Naive thymus-derived CD8-positive, alpha-beta T cell (primary cell): ENCODE data around the gene IYD. TPM values are rescaled to one million over a fixed set of nuclear protein-coding genes. Genes with fewer than 3 reads are reported as not detected.
"Not testable (repeated sequence)": the region's sequence is repeated elsewhere in the genome, so short reads cannot be mapped to it uniquely, and the experiment has no call there.

Source experiments
- ATAC-seq, 2 donors: fragments of 150-1000 bp; cut with Tn5 transposase in 1 of 2; sonication (Bioruptor Pico), chemical (Tn5 transposase) in 1 of 2; 1 replicate in 1 of 2; 2 replicates in 1 of 2; pipeline ENCODE4 v1.10.0; 2021; ENCODE audit warnings: mild to moderate bottlenecking in 2 of 2, moderate library complexity in 2 of 2
- POLR2A ChIA-PET: fragments of 350-600 bp; sonication (Branson Sonifier 250); formaldehyde crosslinking; loops from one replicate; lab custom pipeline; 2021; ENCODE audit warnings: antibody characterized with exemption; lab: Charles Lee
- DNase-seq, 10 donors: peaks; one replicate each; pipeline versions ENCODE4 v3.0.0 to v3.0.0-alpha.2; 2020 to 2022
- H3K27ac Mint-ChIP-seq, 10 donors: one replicate each; pipeline ENCODE4 v1.8.0; 2020 to 2022; ENCODE audit warnings: mild to moderate bottlenecking in 10 of 10, mixed read lengths in 10 of 10, moderate library complexity in 4 of 10, inconsistent platforms in 1 of 10
- H3K27me3 Mint-ChIP-seq, 5 donors: one replicate each; pipeline ENCODE4 v1.8.0; 2021 to 2022; ENCODE audit warnings: mixed read lengths in 5 of 5
- H3K36me3 Mint-ChIP-seq, 3 donors: one replicate each; pipeline ENCODE4 v1.8.0; 2020 to 2022; ENCODE audit warnings: mixed read lengths in 3 of 3, mild to moderate bottlenecking in 2 of 3, inconsistent platforms in 1 of 3
- H3K4me1 Mint-ChIP-seq, 4 donors: one replicate each; pipeline ENCODE4 v1.8.0; 2021 to 2022; ENCODE audit warnings: mixed read lengths in 4 of 4
- H3K4me3 Mint-ChIP-seq, 10 donors: one replicate each; pipeline ENCODE4 v1.8.0; 2020 to 2022; ENCODE audit warnings: mild to moderate bottlenecking in 10 of 10, mixed read lengths in 10 of 10, moderate library complexity in 6 of 10, inconsistent platforms in 1 of 10
- H3K9me3 Mint-ChIP-seq, 9 donors: one replicate each; pipeline ENCODE4 v1.8.0; 2020 to 2022; ENCODE audit warnings: mixed read lengths in 9 of 9, mild to moderate bottlenecking in 3 of 9, inconsistent platforms in 1 of 9, moderate library complexity in 1 of 9
- polyA plus RNA-seq, 3 donors: library from polyadenylated mRNA; unstranded; fragments of 300-500 nt; fragmentation: Illumina TruSeq; gene quantifications; one replicate each; pipeline ENCODE4 v1.2.3, GENCODE V29; 2021
- total RNA-seq, 8 experiments: library from RNA in 2 of 8; stranded (reverse) in 2 of 8; gene quantifications; one replicate each; pipeline ENCODE4 v1.2.3 and lab custom pipeline; 2021 to 2026

IYD gene
- total and polyA plus RNA-seq, 5 experiments from 2014 or later, result not detected

DNA sequence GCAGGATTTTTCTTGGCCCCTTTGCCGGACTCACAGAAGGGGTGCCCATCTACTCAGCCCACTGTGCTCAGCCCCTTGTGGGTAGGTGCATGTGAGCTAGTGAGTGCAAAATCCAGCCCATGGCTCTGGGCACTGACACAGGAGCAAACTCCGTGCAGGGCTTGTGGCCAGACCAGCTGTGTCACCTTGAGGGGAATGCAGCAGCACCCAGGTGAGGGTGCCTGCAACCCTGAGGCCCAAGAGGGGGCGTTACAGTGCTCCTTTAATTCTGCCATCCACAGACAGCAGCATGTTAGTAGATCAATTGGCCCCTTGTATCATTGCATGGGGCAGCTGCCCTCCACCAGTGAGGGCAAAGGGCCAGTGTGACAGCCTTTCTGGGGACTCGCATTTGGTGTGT is 12.9 kb upstream of the IYD start:
- DNase-seq (no peak), ATAC-seq (no peak)
- POLR2A ChIA-PET, result no interaction called here
- Mint-ChIP-seq H3K4me3 (no peak overlapping the region), H3K27me3 (peaks cover 2 to 24% (median 6%) of the 10 kb centered on the region in 5 donors), H3K4me1 (no peaks in the 10 kb centered on the region), H3K27ac (no peak overlapping the region), H3K9me3 (no peaks in the 10 kb centered on the region), H3K36me3 (no peaks in the 10 kb centered on the region)

DNA sequence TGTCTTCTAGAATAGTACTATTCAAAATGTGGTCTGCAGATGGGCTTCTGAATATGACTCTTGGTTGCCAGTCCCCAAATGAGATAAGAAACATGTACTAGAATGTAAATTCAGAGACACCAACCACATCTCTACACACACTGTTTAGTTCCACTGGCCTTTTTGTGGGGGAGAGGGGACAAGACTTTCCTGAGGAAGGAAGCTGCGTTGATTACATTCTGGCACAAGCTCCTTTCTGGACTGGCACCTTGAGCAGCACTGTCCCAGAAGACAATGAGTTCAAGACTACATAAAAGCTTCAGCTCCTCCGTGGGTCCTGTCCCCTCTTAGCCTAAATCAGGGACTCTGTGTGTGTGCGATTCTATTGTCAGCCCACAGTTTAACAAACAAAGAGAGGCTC is 6.9 kb upstream of the IYD start:
- Mint-ChIP-seq H3K4me3 (no peak overlapping the region), H3K4me1 (no peaks in the 10 kb centered on the region), H3K27ac (no peak overlapping the region), H3K9me3 (no peaks in the 10 kb centered on the region), H3K36me3 (no peaks in the 10 kb centered on the region), H3K27me3 (peaks cover 0 to 15% (median 10%) of the 10 kb centered on the region in 5 donors)
- no peak for DNase-seq
- ATAC-seq, result no peak
- POLR2A ChIA-PET, result no interaction called here

GRCh38 chr6:150363733-150364132 is 5.1 kb upstream of the IYD start:
- no peak for DNase-seq
- peaks cover 0 to 13% (median 10%) of the 10 kb centered on the region in 5 donors for H3K27me3 Mint-ChIP-seq
- ATAC-seq, result no peak
- H3K4me3 Mint-ChIP-seq, result no peak overlapping the region
- H3K4me1 Mint-ChIP-seq, result no peaks in the 10 kb centered on the region
- POLR2A ChIA-PET, result no interaction called here
- H3K9me3 Mint-ChIP-seq, result no peaks in the 10 kb centered on the region
- H3K27ac Mint-ChIP-seq, result no peak overlapping the region
- no peaks in the 10 kb centered on the region for H3K36me3 Mint-ChIP-seq

GRCh38 chr6:150366118-150366778 is 2.6 kb upstream of the IYD start:
- POLR2A ChIA-PET, result no interaction called here
- ATAC-seq, result no peak
- DNase-seq, result no peak
- H3K4me1 Mint-ChIP-seq, result no peaks in the 10 kb centered on the region
- H3K27ac Mint-ChIP-seq, result peak overlapping the region in 2 of 10 donors; percentile 30 to 33
- H3K9me3 Mint-ChIP-seq, result no peaks in the 10 kb centered on the region
- H3K36me3 Mint-ChIP-seq, result no peaks in the 10 kb centered on the region
- peaks cover 0 to 7% (median 0%) of the 10 kb centered on the region in 5 donors for H3K27me3 Mint-ChIP-seq
- H3K4me3 Mint-ChIP-seq, result no peak overlapping the region

GRCh38 chr6:150369408-150369807 is 596 bp downstream of the IYD start:
- ATAC-seq (no peak), DNase-seq (no peak)
- H3K9me3 Mint-ChIP-seq, result no peaks in the 10 kb centered on the region
- no peak overlapping the region for H3K4me3 Mint-ChIP-seq
- peaks cover 0 to 7% (median 4%) of the 10 kb centered on the region in 5 donors for H3K27me3 Mint-ChIP-seq
- H3K27ac Mint-ChIP-seq, result no peak overlapping the region
- H3K36me3 Mint-ChIP-seq, result no peaks in the 10 kb centered on the region
- POLR2A ChIA-PET, result no interaction called here
- no peaks in the 10 kb centered on the region for H3K4me1 Mint-ChIP-seq

DNA sequence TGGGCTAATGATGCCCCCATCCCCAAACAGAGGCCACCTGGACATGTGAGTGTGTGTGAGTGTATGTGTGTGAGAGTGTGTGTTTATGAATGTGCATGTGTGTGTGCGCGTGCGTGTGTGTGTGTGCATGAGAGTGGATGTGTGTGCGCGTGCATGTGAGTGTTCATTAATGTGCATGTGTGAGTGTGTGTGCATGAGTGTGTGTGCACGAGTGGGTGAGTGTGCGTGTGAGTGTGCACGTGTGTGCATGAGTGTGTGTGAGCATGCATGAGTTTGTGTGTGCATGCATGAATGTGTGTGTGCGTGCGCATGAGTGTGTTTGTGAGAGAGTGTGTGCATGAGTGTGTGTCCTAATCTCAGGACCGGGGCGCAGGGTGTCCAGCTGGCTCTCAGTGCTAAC is 1.3 kb downstream of the IYD start:
- Mint-ChIP-seq H3K4me1 (no peaks in the 10 kb centered on the region), H3K9me3 (no peaks in the 10 kb centered on the region), H3K4me3 (no peak overlapping the region), H3K36me3 (no peaks in the 10 kb centered on the region), H3K27ac (no peak overlapping the region), H3K27me3 (peaks cover 2 to 10% (median 6%) of the 10 kb centered on the region in 5 donors)
- no peak for DNase-seq
- POLR2A ChIA-PET, result no interaction called here
- ATAC-seq, result no peak

DNA sequence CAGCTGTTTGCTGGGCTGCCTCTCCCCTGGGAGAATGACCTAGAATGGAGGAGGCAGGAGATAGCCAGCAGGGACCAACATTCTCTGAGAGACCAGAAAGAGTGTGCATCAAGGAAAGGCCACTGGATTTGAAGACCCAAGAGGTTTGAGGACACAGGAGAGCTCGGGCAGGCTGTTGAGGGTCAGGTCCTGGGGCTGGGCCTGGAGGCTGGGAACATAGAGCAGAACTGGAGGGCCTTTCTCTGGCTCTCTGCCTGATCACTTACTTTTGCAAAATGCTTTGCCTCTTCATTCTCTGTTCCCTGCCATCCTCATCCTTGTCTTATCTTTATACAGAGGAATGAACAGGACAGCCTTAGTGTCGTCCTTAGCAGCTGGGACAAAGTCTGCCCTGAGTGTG is 2.5 kb downstream of the IYD start:
- H3K27ac Mint-ChIP-seq, result no peak overlapping the region
- no peaks in the 10 kb centered on the region for H3K9me3 Mint-ChIP-seq
- H3K27me3 Mint-ChIP-seq, result peaks cover 2 to 8% (median 3%) of the 10 kb centered on the region in 5 donors
- no peak overlapping the region for H3K4me3 Mint-ChIP-seq
- DNase-seq (no peak), ATAC-seq (no peak)
- POLR2A ChIA-PET, result no interaction called here
- no peaks in the 10 kb centered on the region for H3K36me3 Mint-ChIP-seq
- H3K4me1 Mint-ChIP-seq, result no peaks in the 10 kb centered on the region

DNA sequence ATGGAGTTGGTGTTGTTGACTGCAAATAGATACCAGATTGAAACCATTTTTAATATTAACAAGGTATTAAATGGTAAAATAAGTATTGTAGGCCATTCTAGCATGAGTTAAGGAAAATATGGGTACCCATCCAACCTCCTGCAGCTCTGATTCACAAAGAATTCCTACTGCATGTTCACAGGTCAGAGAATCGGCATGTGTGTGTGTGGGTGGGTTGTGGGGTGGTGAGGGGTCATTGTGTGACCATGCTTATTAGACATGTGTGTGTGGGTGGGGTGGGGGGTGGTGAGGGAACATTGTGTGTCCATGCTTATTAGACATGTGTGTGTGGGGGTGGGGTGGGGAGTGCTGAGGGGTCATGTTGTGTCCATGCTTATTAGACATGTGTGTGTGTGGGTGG is 3.2 kb downstream of the IYD start:
- Mint-ChIP-seq H3K27me3 (peaks cover 2 to 8% (median 3%) of the 10 kb centered on the region in 5 donors), H3K27ac (no peak overlapping the region)
- no peak for DNase-seq

DNA sequence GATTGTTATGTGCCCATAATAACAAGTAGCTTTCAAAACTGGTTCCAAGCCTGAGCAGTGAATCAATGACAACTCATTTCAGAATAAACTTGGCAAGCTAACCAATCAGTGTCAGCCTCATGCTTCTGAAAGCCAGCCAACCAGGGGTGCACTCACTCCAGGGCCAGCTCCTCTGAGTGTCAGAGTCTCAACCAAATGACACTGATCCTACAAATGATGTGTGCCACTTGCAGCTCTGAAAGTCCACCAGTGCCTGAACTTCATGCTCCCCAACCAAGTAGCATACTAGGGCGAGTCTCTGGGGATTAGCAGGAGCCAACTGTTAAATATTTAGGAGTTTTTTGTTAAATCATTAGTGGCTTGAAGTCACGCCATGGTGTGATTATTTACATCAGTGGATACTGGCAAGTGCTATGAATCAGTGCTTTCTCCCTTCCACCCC is 4.5 kb downstream of the IYD start:
- ATAC-seq, result no peak
- no peak overlapping the region for H3K4me3 Mint-ChIP-seq
- no peaks in the 10 kb centered on the region for H3K36me3 Mint-ChIP-seq
- peaks cover 2 to 8% (median 3%) of the 10 kb centered on the region in 5 donors for H3K27me3 Mint-ChIP-seq
- no peaks in the 10 kb centered on the region for H3K4me1 Mint-ChIP-seq
- no peak for DNase-seq
- no peak overlapping the region for H3K27ac Mint-ChIP-seq
- POLR2A ChIA-PET, result no interaction called here
- H3K9me3 Mint-ChIP-seq, result no peaks in the 10 kb centered on the region

More for the DNA sequence above, 3.2 kb downstream of the IYD start:
- no peak for ATAC-seq
- no peak overlapping the region for H3K4me3 Mint-ChIP-seq
- no peaks in the 10 kb centered on the region for H3K36me3 Mint-ChIP-seq
- POLR2A ChIA-PET, result no interaction called here
- H3K9me3 Mint-ChIP-seq, result no peaks in the 10 kb centered on the region
- H3K4me1 Mint-ChIP-seq, result no peaks in the 10 kb centered on the region

GRCh38 chr6:150374346-150374745 is 5.5 kb downstream of the IYD start:
- H3K4me1 Mint-ChIP-seq, POLR2A ChIA-PET, H3K4me3 Mint-ChIP-seq, H3K9me3 Mint-ChIP-seq, ATAC-seq, H3K36me3 Mint-ChIP-seq, H3K27ac Mint-ChIP-seq, DNase-seq: not testable (repeated sequence)
- peaks cover 3 to 13% (median 8%) of the 10 kb centered on the region in 5 donors for H3K27me3 Mint-ChIP-seq

GRCh38 chr6:150377211-150377781 is 8.5 kb downstream of the IYD start:
- no peak overlapping the region for H3K27ac Mint-ChIP-seq
- ATAC-seq, result no peak
- H3K4me3 Mint-ChIP-seq, result no peak overlapping the region
- H3K27me3 Mint-ChIP-seq, result peaks cover 5 to 24% (median 18%) of the 10 kb centered on the region in 5 donors
- H3K9me3 Mint-ChIP-seq, result no peaks in the 10 kb centered on the region
- peaks cover 0 to 2% (median 0%) of the 10 kb centered on the region in 4 donors for H3K4me1 Mint-ChIP-seq
- no peaks in the 10 kb centered on the region for H3K36me3 Mint-ChIP-seq
- POLR2A ChIA-PET, result no interaction called here
- DNase-seq, result no peak

DNA sequence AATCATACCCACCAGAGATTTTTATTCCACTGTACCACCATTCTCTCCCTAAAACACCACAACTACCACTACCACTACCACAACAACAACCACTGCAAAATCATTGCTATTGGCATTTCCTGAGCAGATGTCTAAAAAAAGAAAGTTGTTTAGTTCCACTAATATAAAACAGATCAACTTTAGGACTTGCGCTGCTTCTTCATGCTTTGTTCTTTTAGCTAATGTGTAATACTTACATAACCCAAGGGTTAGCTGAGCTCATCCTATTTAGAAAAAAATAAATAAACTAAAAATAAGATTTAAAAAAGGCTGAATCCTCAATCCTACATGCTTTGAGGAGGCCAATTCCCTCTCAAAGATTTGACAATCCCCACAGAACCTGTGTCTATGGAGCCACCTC is 11.4 kb downstream of the IYD start:
- POLR2A ChIA-PET, result no interaction called here
- Mint-ChIP-seq H3K4me3 (no peak overlapping the region), H3K27ac (no peak overlapping the region), H3K9me3 (no peaks in the 10 kb centered on the region), H3K4me1 (peaks cover 0 to 2% (median 0%) of the 10 kb centered on the region in 4 donors), H3K36me3 (no peaks in the 10 kb centered on the region), H3K27me3 (peaks cover 5 to 24% (median 18%) of the 10 kb centered on the region in 5 donors)
- no peak for DNase-seq
- no peak for ATAC-seq

- no peak for ATAC-seq
These were observed 13.4 kb downstream of the IYD start for GRCh38 chr6:150382171-150382570.

More at GRCh38 chr6:150382171-150382570, 13.4 kb downstream of the IYD start:
- POLR2A ChIA-PET, result no interaction called here
- Mint-ChIP-seq H3K27ac (no peak overlapping the region), H3K36me3 (no peaks in the 10 kb centered on the region), H3K4me1 (peaks cover 0 to 2% (median 0%) of the 10 kb centered on the region in 4 donors), H3K27me3 (peaks cover 5 to 24% (median 18%) of the 10 kb centered on the region in 5 donors), H3K9me3 (no peaks in the 10 kb centered on the region), H3K4me3 (no peak overlapping the region)
- DNase-seq, result no peak
